Muscle layer of duodenum (tissue), 2 donors: ENCODE measurements around the gene ELF1.
A peak's percentile ranks its signal among the peaks of the same experiment; 100 is the strongest.
"Not testable (repeated sequence)": the region's sequence is repeated elsewhere in the genome, so short reads cannot be mapped to it uniquely, and the experiment has no call there.

Source experiments
- H3K27ac ChIP-seq: one replicate; pipeline ENCODE4 v1.7.0; 2013; ENCODE audit warnings: mild to moderate bottlenecking, low read length
- H3K27me3 ChIP-seq: one replicate; pipeline ENCODE4 v1.7.0; 2013; ENCODE audit warnings: low read depth, mild to moderate bottlenecking, control low read depth, low read length
- H3K36me3 ChIP-seq, 2 donors: one replicate each; pipeline ENCODE4 v1.7.0; 2013; ENCODE audit warnings: low read length in 2 of 2, control low read depth in 1 of 2, mild to moderate bottlenecking in 1 of 2; ENCODE audit not compliant: insufficient read depth in 2 of 2, control insufficient read depth in 1 of 2
- H3K4me1 ChIP-seq, 2 donors: one replicate each; pipeline ENCODE4 v1.7.0; 2013; ENCODE audit warnings: low read length in 2 of 2, mild to moderate bottlenecking in 2 of 2, control low read depth in 1 of 2, moderate library complexity in 1 of 2; ENCODE audit not compliant: insufficient read depth in 2 of 2, control insufficient read depth in 1 of 2
- H3K4me3 ChIP-seq, 2 donors: one replicate each; pipeline ENCODE4 v1.7.0; 2013; ENCODE audit warnings: low read length in 2 of 2, low read depth in 1 of 2, mild to moderate bottlenecking in 1 of 2
- H3K9me3 ChIP-seq, 2 donors: one replicate each; pipeline ENCODE4 v1.7.0; 2013; ENCODE audit warnings: low read length in 2 of 2, control low read depth in 1 of 2, mild to moderate bottlenecking in 1 of 2; ENCODE audit not compliant: control insufficient read depth in 1 of 2
- donor health status: healthy.

Gene ELF1

DNA sequence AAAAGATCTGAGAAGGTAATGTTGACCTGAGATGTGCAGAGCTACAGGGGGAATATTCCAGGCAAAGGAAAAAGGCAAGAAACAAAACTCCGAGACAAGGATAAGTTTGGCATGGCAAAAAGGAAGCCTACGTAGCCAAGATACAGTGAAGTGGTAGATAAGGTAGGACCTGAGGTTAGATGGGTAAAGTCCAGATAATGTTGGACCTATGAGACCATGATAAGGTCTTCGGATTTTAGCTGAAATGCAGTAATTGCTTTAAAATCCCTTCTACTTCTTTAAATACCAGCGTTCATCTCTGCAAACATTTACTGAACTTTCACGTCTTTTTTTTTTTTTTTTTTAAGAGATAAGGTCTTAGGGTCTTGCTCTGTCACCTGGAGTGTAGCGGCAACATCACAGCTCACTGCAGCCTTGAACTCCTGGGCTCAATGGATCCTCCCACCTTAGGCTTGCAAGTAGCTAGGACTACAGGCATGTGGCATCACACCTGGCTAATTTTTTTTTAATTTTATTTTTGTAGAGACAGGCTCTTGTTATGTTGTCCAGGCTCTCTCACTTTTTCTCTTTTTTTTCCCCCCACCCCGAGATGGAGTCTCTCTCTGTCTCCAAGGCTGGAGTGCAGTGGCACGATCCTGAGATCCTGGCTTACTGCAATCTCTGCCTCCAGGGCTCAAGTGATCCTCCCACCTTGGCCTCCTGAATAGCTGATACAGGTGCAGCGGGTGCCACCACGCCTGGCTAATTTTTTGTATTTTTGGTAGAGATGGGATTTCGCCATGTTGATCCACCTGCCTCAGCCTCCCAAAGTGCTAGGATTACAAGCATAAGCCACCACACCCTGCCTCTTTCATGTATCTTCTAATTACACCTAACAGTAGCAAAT is 38.0 kb upstream of the ELF1 start:
- H3K27ac ChIP-seq, result no peak overlapping the region
- H3K4me1 ChIP-seq, result peaks cover 18 to 45% of the 10 kb centered on the region in 2 donors
- H3K36me3 ChIP-seq, result peaks cover 0 to 17% of the 10 kb centered on the region in 2 donors
- no peaks in the 10 kb centered on the region for H3K27me3 ChIP-seq
- H3K4me3 ChIP-seq, result peak overlapping the region in 1 of 2 donors; percentile 21
- H3K9me3 ChIP-seq, result no peaks in the 10 kb centered on the region

DNA sequence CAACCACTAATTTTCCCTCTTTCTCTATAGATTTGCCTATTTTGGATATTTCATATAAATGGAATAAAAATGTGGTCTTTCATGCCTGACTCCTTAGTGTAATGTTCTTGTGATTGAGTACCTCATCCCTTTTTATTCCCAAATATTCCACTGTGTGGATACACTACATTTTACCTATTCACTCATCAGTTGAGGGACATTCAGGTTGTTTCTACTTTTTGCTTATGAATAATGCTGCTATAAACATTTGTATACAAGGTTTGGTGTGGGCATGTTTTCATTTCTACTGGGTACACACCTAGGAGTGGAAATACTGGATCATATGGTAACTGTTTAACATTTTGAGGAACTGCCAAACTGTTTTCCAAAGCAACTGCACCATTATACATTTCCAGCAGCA is 37.1 kb upstream of the ELF1 start:
- Histone ChIP-seq H3K27ac (no peak overlapping the region), H3K9me3 (no peaks in the 10 kb centered on the region), H3K4me3 (no peak overlapping the region), H3K36me3 (peaks cover 0 to 8% of the 10 kb centered on the region in 2 donors), H3K4me1 (peaks cover 18 to 46% of the 10 kb centered on the region in 2 donors), H3K27me3 (no peaks in the 10 kb centered on the region)

DNA sequence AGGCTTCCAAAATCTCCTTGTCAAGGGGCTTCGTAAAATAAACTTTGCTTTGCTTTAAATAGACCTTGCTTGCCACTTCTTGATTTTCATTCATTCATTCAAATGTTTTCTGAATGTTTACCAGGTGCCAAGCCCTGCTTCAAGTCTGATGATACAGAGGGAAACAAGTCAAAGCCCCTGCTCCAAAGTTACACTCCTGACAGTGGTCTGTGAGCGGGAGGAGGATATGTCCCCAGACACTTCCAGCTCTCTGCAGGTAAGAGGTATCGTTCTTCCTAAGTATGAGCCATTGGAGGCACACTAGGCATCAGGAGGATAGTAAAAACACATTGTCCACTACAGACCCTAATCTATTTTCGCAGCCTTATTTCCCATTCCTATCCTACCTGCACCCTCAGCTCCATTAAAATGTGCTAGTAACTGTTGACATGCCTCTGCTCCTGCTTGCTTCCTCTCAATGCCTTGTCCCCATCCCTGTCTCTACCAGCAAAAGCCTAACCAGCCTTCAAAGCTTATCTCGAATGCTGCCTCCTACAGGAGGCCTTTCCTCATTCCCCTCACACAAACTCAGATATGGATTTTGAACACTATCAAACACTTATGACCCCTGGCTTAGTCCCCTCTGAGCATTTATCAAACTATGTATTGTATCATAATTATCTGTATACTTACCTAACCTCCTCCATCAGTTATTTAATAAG is 36.0 kb upstream of the ELF1 start:
- Histone ChIP-seq H3K4me3 (no peak overlapping the region), H3K27me3 (no peaks in the 10 kb centered on the region), H3K4me1 (peaks cover 18 to 49% of the 10 kb centered on the region in 2 donors), H3K36me3 (no peaks in the 10 kb centered on the region), H3K9me3 (no peaks in the 10 kb centered on the region), H3K27ac (peak overlapping the region; percentile 27)

DNA sequence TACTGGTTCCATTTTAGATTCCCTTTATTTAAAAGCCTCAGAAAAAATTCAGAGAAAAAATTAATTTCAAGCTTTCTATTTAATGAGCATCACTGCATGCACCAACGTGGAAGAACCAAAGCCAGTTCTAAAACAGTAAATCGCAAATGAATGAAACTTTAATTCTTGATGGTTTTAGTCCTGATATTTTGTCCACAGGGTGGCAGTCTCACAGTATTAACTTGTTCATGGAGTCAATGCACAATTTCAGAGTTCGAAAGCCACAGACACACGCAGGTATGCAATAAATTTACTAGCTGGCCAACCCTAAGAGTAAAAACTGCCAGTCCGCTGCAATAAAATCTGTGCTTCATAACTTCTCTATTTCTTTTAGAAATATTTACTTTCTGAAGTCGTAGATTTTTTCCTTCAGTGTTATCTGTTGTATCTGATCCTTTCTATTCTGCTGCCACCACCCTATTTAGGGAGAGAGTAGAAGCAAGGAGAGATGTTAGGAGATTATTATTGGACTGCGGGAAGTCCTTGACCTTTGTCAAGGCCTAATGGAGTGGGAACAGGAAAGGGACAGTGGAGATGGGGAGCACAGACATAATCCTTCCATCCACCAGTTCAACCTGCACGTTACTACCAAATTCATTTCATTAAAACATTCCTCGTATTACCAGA is 35.2 kb upstream of the ELF1 start:
- H3K36me3 ChIP-seq, result no peaks in the 10 kb centered on the region
- peaks cover 18 to 53% of the 10 kb centered on the region in 2 donors for H3K4me1 ChIP-seq
- H3K27ac ChIP-seq, result peak overlapping the region; percentile 37
- H3K27me3 ChIP-seq, result no peaks in the 10 kb centered on the region
- H3K4me3 ChIP-seq, result no peak overlapping the region
- no peaks in the 10 kb centered on the region for H3K9me3 ChIP-seq

DNA sequence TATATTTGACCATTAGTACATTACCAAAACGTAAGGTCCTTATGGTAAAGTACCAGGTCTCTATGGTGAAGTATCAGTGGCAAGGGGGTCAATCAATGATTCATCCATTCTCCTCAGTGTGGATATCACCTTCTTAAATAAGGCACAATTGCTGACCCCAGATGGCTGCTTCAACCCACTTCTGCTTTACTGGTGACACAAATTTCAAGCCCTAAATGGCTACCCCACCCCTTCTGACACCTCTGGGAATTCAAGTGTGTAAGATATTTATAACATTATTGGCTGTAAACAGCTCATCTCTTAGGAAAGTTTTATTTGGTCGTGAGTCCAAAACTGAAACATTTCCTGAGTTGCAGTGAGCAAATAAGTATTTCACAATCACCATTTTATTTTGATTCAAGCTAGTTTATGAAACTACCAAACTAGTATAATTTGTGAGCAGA is 34.3 kb upstream of the ELF1 start:
- H3K4me1 ChIP-seq, result peaks cover 17 to 45% of the 10 kb centered on the region in 2 donors
- no peaks in the 10 kb centered on the region for H3K9me3 ChIP-seq
- H3K27me3 ChIP-seq, result no peaks in the 10 kb centered on the region
- H3K36me3 ChIP-seq, result no peaks in the 10 kb centered on the region
- H3K4me3 ChIP-seq, result no peak overlapping the region
- H3K27ac ChIP-seq, result peak overlapping the region; percentile 48

DNA sequence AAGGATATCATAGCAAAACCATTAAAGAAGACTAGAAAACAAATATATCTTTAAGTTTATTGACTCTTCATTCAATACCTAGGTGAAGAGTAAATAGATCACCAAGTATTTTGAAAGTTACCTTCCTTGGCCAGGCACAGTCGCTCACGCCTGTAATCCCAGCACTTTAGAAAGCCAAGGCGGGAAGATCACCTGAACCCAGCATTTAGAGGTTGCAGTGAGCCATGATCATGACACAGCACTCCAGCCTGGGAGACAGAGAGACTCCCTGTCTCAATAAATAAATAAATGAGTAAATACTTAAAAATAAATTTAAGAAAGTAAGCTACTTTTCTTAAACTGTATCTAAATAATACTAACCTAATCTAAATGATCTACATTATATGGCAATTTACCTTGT is 33.3 kb upstream of the ELF1 start:
- Histone ChIP-seq H3K9me3 (no peaks in the 10 kb centered on the region), H3K4me3 (no peak overlapping the region), H3K4me1 (peaks cover 14 to 35% of the 10 kb centered on the region in 2 donors), H3K27me3 (no peaks in the 10 kb centered on the region), H3K36me3 (no peaks in the 10 kb centered on the region), H3K27ac (no peak overlapping the region)

DNA sequence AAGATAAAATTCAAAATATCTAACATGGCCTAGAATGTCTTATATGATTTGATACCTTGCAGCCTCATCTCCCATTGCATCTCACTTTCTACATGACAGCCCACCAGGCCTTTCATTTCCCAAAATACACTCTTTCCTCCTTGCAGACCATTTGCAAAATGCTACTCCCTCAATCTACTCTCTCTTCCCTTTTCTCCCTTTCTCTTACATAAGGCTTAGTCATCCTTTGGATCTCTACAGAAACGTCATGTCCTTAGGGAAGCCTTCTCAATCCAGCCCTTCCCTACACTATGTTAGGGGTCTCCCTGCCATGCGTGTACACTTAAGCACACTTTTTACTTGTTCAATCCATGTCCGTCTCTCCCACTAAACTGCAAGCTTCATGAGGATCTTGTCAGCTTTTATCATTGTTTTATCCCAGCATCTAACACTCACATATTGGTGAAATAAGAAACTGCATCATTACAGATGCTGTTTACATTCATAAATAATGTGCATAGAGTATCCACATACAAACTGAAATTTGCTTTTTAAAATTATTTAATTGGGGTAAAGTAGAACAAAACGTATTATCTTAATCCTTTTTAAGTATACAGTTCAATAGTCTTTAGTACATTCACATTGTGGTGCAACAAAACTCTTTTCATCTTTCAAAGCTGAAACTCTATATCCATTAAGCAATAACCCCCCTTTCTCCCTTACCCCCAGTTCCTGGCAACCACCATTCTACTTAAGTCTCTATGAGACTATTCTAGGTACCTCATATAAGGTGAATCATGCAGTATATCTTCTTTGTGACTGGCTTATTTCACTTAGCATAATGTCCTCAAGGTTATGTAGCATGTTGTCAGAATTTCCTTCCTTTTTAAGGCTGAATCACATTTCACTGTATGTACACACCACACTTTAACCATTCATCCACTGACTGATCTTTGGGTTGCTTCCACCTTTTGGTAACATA is 30.6 kb upstream of the ELF1 start:
- no peak overlapping the region for H3K27ac ChIP-seq
- H3K9me3 ChIP-seq, result no peaks in the 10 kb centered on the region
- H3K4me1 ChIP-seq, result peaks cover 4 to 16% of the 10 kb centered on the region in 2 donors
- no peaks in the 10 kb centered on the region for H3K36me3 ChIP-seq
- H3K4me3 ChIP-seq, result no peak overlapping the region
- no peaks in the 10 kb centered on the region for H3K27me3 ChIP-seq

DNA sequence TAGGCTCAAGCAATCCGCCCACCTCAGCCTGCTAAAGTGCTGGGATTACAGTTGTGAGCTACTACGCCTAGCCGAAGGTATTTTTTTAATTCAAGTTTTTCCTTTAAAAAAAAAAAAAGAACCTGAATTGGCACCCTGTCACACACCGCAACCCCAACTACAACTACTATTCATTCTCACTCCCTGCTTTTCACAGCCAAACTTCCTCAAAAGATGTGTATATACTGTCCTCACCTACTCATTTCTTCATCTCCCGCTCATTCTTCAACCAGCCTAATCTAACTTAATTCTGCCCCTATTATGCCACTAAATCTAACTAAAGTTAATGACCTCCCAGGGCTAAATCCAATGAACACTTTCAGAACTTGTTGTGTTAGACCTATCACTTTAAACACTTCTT is 29.5 kb upstream of the ELF1 start:
- Histone ChIP-seq H3K27me3 (no peaks in the 10 kb centered on the region), H3K9me3 (no peaks in the 10 kb centered on the region), H3K4me3 (no peak overlapping the region), H3K4me1 (peaks cover 0 to 10% of the 10 kb centered on the region in 2 donors), H3K36me3 (no peaks in the 10 kb centered on the region), H3K27ac (no peak overlapping the region)

DNA sequence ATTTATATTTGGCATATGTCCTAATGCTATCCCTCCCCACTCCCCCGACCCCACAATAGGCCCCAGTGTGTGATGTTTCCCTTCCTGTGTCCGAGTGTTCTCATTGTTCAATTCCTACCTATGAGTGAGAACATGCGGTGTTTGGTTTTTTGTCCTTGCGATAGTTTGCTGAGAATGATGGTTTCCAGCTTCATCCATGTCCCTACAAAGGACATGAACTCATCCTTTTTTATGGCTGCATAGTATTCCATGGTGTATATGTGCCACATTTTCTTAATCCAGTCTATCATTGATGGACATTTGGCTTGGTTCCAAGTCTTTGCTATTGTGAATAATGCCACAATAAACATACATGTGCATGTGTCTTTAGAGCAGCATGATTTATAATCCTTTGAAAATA is 23.3 kb upstream of the ELF1 start:
- H3K4me1 ChIP-seq, H3K27me3 ChIP-seq, H3K27ac ChIP-seq, H3K9me3 ChIP-seq, H3K4me3 ChIP-seq, H3K36me3 ChIP-seq: not testable (repeated sequence)

DNA sequence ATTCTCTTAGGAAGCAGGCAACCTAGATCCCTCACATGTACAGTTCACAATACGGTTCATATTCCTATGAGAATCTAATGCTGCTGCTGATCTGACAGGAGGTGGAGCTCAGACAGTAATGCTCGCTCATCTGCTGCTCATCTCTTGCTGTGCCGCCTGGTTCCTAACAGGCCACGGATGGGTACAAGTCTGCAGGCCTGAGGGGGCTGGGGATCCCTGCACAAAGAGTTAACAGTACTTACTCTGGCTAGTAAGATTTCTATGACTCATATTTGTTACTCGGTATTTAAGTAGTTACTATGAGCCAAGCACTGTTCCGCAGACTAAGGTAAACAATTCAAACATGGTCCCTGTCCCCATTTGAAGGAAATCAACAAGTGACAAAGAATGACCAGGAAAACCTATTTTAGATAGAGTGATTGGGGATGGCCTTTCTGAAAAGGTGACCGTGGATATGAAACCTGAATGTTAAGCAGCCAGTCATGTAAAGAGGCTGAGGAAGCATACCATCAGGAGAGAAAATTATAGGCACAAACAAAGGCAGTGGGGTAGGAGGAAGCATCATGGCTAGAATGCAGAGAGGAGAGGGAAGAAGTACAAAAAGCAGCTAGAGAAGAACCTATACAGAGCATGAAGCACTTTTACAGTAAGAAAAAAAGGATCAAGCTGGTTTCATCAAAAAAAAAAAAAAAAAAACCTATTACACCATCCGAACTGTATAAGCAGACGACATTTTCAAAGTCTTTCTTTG is 21.6 kb upstream of the ELF1 start:
- H3K27ac ChIP-seq, result no peak overlapping the region
- H3K36me3 ChIP-seq, result no peaks in the 10 kb centered on the region
- no peaks in the 10 kb centered on the region for H3K9me3 ChIP-seq
- H3K4me3 ChIP-seq, result no peak overlapping the region
- H3K27me3 ChIP-seq, result no peaks in the 10 kb centered on the region
- H3K4me1 ChIP-seq, result no peaks in the 10 kb centered on the region
